Stomach (tissue), 4 donors: ENCODE measurements around the gene KIAA1217.

Source experiments
- CTCF ChIP-seq, 7 experiments: fragments of 450-650 bp in 4 of 7; fragments of 200-600 bp in 3 of 7; sonication (generic) in 3 of 7; IDR thresholded peaks; one replicate each; pipeline ENCODE4 v1.5.1; 2016 to 2019; ENCODE audit warnings: antibody characterized with exemption in 7 of 7, control low read depth in 2 of 7, mild to moderate bottlenecking in 1 of 7
- EP300 ChIP-seq: sonication (generic); formaldehyde crosslinking; IDR thresholded peaks from one replicate; pipeline ENCODE4 v1.6.1; 2017; ENCODE audit warnings: antibody characterized with exemption
- POLR2A ChIP-seq, 4 donors: fragments of 450-650 bp; IDR thresholded peaks; one replicate each; pipeline ENCODE4 v1.6.1; 2016; ENCODE audit warnings: antibody characterized with exemption in 4 of 4, control low read depth in 2 of 4, mild to moderate bottlenecking in 1 of 4, moderate library complexity in 1 of 4
- POLR2AphosphoS5 ChIP-seq, 3 donors: sonication (generic); formaldehyde crosslinking; IDR thresholded peaks; one replicate each; pipeline ENCODE4 v1.6.1; 2016; ENCODE audit warnings: antibody characterized with exemption in 3 of 3

GRCh38 chr10:24357344-24358004, 148.5 kb downstream of the KIAA1217 start:
- TF ChIP-seq CTCF (IDR thresholded peaks at IDR 0.05) (no peak), POLR2AphosphoS5 (IDR thresholded peaks at IDR 0.05) (no peak), POLR2A (IDR thresholded peaks at IDR 0.05) (no peak), EP300 (no peak)
